GM18507 (cell line): ENCODE data around the gene ZFHX2.

ENCODE experiments used
- DNase-seq: peaks from one replicate; pipeline ENCODE4 v3.0.0; 2011; ENCODE audit warnings: low read depth; ENCODE audit not compliant: insufficient read length; ENCODE audit errors: extremely low spot score
- FAIRE-seq: peaks from 2 replicates; lab custom pipeline; 2011; peaks lifted over from hg19 to GRCh38; lab: Jason Lieb, UNC

The ZFHX2 gene

DNA sequence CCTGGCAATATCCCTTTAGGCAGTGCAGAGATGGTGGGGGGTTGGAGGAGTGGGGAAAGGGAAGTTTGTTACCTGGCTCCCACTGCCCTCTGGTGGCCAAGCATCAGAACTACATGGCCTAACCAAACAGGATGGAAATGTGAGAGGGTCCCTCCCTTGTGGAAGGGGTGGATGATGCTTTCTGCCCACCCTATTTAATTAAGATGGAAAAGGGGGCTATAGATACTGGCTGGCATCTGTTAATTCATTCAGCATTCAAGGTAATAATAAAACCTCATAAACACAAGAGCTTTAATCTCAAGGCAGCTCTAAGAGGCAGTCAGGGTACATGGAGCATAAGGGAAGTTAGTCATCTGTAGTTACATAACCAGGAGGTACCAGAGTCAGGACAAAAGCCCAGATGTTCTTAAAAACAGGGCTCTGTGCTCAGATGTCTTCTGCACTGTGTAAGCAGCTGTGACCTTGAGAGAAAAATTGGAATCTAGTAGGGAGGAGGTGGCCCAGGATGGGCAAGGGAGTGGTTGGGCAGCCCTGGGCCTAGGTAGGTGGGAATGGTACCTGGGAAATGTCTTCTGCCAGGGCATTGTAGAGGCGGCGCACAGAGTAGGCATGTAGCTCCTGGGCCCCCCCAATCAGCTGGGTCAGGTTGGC lies 11.4 kb upstream of the ZFHX2 start:
- peak; percentile 68 for FAIRE-seq

GRCh38 chr14:23561873-23562821 lies 10.6 kb upstream of the ZFHX2 start:
- FAIRE-seq = no peak

More for the DNA sequence above, 11.4 kb upstream of the ZFHX2 start:
- no peak for DNase-seq

DNA sequence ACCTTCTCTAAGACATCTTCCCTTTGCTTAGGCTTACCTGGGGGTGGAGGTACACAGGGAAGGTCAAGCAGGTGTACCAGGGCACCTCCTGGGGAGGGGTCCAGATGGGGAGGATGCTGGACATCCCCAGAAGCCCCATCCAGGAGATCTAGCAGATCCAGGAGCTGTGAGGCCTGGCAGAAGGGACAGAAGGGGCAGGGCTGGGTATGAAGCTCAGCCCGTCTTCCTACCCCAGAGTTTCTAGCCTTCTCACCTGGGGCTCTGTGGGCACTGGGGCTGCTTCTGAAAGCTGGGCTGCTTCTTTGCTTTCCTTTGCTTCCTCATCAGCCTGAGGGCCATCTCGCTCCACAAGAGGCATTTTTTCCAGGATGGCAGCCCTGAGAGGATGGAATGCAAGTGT lies 9.7 kb upstream of the ZFHX2 start:
- no peak for DNase-seq
- FAIRE-seq = no peak

More at GRCh38 chr14:23561873-23562821, 10.6 kb upstream of the ZFHX2 start:
- no peak for DNase-seq

DNA sequence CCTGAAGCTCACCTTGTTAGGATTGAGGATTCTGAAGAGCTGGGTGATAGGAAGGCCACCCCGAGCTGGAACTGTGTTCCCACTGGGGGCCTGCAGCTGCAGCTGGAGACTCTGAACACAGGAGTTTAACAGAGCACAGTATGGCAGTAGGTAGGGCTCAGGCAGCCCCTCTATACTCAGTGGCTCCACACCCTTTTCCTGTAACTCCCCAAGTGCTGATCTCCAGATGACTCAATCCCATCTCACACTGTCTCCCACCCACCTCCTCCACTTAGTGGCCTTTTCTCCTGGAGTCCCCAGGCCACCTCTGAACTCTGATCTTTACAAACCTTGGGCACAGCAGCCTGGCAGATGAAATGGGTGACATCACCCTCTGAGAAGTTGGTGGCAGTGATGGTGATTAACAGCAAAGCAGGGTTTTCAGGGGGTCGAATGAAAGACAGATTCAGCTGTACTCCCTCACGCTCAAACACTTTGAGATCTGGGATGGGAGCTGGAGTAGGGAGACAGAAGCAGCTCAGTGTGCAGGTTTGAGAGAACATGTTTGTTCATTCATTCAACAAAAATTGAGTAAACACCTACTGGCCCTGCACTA lies 8.5 kb upstream of the ZFHX2 start:
- FAIRE-seq (no peak), DNase-seq (no peak)

DNA sequence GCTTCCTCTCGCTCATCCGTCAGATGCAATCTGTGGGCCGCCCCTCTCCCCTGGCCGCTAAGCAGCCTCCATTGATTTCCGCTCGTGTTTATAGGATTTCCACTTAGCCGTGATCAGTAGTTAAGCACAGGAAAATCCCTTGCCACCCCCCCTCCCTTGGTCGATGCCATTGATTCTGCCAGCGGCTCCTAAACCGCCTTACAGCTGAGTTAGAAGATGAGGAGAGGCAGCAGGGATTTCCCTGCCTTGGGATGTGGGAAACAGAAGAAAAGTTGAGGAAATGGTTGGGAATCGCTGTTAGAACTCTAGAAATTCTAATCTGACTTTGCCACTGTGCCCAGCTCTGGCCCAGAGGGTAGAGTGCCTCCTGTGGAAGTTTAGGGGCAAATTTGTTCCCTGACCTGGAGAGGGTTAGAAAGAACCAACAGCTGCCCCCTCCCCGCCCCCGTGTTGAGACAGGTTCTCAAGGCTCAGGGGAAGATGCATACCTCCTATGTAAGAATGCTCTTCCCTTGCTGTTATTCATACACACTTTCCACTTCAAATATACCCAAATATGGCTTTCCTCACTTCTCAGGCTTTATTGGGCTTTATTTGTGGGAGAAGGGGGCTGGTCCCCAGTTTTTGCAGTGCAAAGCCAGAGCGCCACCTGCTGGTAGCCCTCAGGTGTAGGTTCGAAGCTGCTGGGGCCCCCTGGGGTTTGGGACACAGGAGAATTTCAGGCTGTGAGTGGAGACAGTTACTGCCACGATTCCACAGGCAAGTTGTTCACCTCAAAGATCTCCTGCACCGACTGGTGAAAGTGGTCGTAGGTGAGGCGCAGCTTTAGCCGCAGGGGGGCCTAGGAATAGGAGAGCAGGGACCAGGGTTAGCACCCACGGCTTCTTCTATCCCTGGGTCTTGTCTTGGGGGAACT lies 7.7 kb upstream of the ZFHX2 start:
- FAIRE-seq = peak; percentile 12
- no peak for DNase-seq

- no peak for DNase-seq
- FAIRE-seq = no peak
Observed at GRCh38 chr14:23558346-23559009, 6.9 kb upstream of the ZFHX2 start.

- DNase-seq (no peak), FAIRE-seq (no peak)
Observed at GRCh38 chr14:23557946-23558345, 6.4 kb upstream of the ZFHX2 start.

DNA sequence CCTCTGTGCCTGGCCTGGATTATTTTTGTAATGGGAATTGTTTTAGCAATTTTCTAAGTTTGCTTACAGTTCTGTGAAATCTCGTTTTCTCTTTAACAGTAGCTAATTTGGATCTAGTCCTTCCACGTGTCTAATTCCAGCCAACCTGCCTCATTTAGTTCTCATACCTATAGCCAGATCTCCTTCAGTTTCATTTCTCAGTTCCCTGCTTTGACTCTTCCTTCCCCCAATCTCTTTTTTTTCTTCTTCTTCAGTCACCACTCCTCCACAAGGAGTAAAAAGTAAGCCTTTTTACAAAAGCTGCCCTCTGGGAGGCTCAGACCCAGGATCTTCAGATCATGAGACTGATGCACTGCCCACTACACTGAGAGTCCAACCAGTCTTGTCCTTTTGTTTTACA lies 6.0 kb upstream of the ZFHX2 start:
- DNase-seq = no peak
- FAIRE-seq = no peak

GRCh38 chr14:23556700-23557440 lies 5.3 kb upstream of the ZFHX2 start:
- DNase-seq (no peak), FAIRE-seq (no peak)

DNA sequence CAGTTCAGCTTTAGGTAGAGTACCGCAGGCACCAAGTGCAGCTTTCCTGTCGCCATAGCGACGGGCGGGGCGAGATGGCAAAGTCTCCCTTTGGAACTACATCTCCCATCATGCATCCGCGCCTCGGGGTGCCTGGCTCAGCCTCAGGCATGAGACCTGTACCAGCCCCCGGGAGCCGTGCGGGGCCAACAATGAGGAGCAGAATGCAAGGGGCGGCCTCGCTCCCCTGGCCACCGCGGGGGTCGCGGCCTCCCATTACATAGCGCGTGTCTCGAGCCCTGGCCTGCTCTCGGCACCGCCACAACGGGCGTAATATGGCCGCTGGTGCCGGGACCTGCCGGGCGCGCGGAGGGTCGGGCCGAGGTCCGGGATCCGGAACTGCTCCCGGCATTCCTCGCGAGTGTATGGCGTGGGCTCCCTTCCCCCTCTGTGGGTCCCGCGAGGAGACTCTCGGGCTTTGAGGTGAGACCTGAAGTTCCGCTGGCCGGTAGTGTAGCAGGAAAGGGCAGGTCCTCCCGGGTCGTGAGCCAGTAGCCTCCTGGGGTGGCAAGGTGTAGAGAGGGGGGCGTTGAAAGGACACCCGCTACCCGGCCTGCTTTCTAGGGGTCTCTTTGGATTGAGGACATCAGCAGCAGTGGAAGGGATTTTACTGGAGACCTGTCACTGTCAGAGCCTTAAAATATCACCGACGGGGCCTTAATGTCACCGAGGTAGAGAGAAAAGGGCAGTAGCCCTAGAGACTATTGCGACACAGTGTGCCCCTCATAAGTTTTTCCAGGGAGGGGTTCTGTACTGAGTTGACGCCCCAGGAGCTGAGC lies 4.5 kb upstream of the ZFHX2 start, which contains the start of gene THTPA:
THTPA (plus strand) TSS at position 390 of the 818 bp plus-strand sequence. CDS start 487 bp downstream, outside the sequence.
- FAIRE-seq (peak; percentile 84), DNase-seq (peak; percentile 83)

GRCh38 chr14:23555533-23555881 lies 3.9 kb upstream of the ZFHX2 start:
- no peak for DNase-seq
- no peak for FAIRE-seq

DNA sequence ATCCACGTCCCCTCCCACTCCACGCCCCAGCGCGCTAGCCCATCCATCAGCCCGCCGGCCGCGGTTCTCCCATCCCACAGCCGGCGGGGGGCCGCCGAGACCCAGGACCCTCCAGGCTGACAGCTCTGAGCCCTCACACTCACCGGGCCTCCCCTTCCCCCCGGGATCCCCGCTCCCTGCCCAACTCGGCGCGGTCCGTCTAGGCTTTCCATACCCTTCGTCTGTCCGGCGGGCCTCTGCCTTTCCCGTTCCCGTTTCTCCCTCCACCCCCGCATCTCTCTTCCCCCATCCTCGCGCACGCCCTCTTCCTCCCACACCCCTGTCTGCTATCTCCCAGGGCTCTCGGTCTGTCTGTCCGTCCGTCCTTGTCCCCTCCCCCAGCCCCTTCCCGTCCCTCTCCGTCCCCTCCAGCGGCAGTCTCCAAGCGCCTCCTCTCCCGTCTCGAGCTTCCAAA lies 726 bp downstream of the ZFHX2 start:
- DNase-seq (no peak), FAIRE-seq (no peak)

GRCh38 chr14:23550131-23550811 lies 1.3 kb downstream of the ZFHX2 start:
- FAIRE-seq = no peak
- DNase-seq = no peak

GRCh38 chr14:23548351-23549318 lies 2.9 kb downstream of the ZFHX2 start:
- DNase-seq (no peak), FAIRE-seq (no peak)

GRCh38 chr14:23547924-23548323 lies 3.6 kb downstream of the ZFHX2 start:
- FAIRE-seq = no peak

More at GRCh38 chr14:23547924-23548323, 3.6 kb downstream of the ZFHX2 start:
- DNase-seq = no peak
